Measurements from ENCODE around the gene MANBA. TPM values are rescaled to one million over a fixed set of nuclear protein-coding genes. Genes with fewer than 3 reads are reported as not detected.

The MANBA gene
- total RNA-seq, 1 experiment from 2014 or later: 21.4 TPM

GRCh38 chr4:102665527-102665926 lies 95.2 kb downstream of the MANBA start:
- no peaks in the 10 kb centered on the region for H3K27me3 ChIP-seq (ENCODE audit: insufficient read depth, low read length)
- no peaks in the 10 kb centered on the region for H3K23me2 ChIP-seq (ENCODE audit: insufficient read length, low read depth, low read length, poor library complexity, severe bottlenecking)
- Mint-ChIP-seq H3K27ac (peak overlapping the region in 1 of 3 experiments; percentile 8; a peak in 1 of 7 replicates), H3K36me3 (ENCODE audit: insufficient read depth in 1 of 3, low read depth in 3 of 3) (peaks cover 4 to 16% (median 7%) of the 10 kb centered on the region in 3 experiments; a peak in 6 of 7 replicates), H3K27me3 (ENCODE audit: low read depth) (no peaks in the 10 kb centered on the region), H3K4me3 (no peak overlapping the region), H3K4me1 (no peaks in the 10 kb centered on the region), H3K9me3 (no peaks in the 10 kb centered on the region)
- H3K9ac ChIP-seq (ENCODE audit: extremely low read depth, insufficient read length, low read length): no peak overlapping the region
- no peak overlapping the region for H2BK12ac ChIP-seq (ENCODE audit: insufficient read length, low read depth, low read length)
- no peak overlapping the region for H2AK5ac ChIP-seq (ENCODE audit: insufficient read length, low read length)
- H2BK5ac ChIP-seq (ENCODE audit: insufficient read length, low read length): no peak overlapping the region
- no peaks in the 10 kb centered on the region for H3K4me1 ChIP-seq (ENCODE audit: insufficient read depth, low read length)
- no peaks in the 10 kb centered on the region for H3K9me3 ChIP-seq (ENCODE audit: control insufficient read depth, low read depth, low read length)
- TF ChIP-seq, protein P1, sequence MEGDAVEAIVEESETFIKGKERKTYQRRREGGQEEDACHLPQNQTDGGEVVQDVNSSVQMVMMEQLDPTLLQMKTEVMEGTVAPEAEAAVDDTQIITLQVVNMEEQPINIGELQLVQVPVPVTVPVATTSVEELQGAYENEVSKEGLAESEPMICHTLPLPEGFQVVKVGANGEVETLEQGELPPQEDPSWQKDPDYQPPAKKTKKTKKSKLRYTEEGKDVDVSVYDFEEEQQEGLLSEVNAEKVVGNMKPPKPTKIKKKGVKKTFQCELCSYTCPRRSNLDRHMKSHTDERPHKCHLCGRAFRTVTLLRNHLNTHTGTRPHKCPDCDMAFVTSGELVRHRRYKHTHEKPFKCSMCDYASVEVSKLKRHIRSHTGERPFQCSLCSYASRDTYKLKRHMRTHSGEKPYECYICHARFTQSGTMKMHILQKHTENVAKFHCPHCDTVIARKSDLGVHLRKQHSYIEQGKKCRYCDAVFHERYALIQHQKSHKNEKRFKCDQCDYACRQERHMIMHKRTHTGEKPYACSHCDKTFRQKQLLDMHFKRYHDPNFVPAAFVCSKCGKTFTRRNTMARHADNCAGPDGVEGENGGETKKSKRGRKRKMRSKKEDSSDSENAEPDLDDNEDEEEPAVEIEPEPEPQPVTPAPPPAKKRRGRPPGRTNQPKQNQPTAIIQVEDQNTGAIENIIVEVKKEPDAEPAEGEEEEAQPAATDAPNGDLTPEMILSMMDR (conservative IDR thresholded peaks at IDR 0.05): no peak
- no peak overlapping the region for H4K5ac ChIP-seq (ENCODE audit: insufficient read length, low read depth, low read length)
- H2AFZ ChIP-seq (ENCODE audit: low read length): no peak overlapping the region
- H3K23ac ChIP-seq (ENCODE audit: insufficient read length, low read depth, low read length): no peak overlapping the region
- H3K14ac ChIP-seq (ENCODE audit: insufficient read depth, low read length): no peak overlapping the region
- no peak overlapping the region for H4K8ac ChIP-seq (replicated peaks; ENCODE audit: insufficient read length, low read depth, low read length)
- H4K20me1 ChIP-seq (ENCODE audit: control insufficient read depth, insufficient read depth, insufficient read length): no peaks in the 10 kb centered on the region
- H3K4ac ChIP-seq (ENCODE audit: low read depth, low read length): no peak overlapping the region
- no peak overlapping the region for H3K27ac ChIP-seq (ENCODE audit: insufficient read length, low read depth, low read length)
- no peak overlapping the region for H3K18ac ChIP-seq (ENCODE audit: insufficient read length, low read depth, low read length)
- H3K4me2 ChIP-seq (ENCODE audit: insufficient read depth, insufficient read length, low read length): no peak overlapping the region
- no peak overlapping the region for H2BK15ac ChIP-seq (ENCODE audit: low read depth, low read length)
- no peak overlapping the region for H2BK20ac ChIP-seq (ENCODE audit: low read depth, low read length, poor library complexity, severe bottlenecking)
- H3K79me1 ChIP-seq (ENCODE audit: insufficient read depth, low read depth, low read length, poor library complexity, severe bottlenecking): no peaks in the 10 kb centered on the region
- no peak overlapping the region for H4K91ac ChIP-seq (ENCODE audit: insufficient read length, low read depth, low read length)
- H3T11ph ChIP-seq (ENCODE audit: low read length): no peak overlapping the region
- no peak overlapping the region for H2BK120ac ChIP-seq (ENCODE audit: low read depth, low read length, poor library complexity, severe bottlenecking)
- no peaks in the 10 kb centered on the region for H3K79me2 ChIP-seq (ENCODE audit: insufficient read depth, low read length)
- no CpG with 5 or more reads among the region's 3 CpGs for WGBS (ENCODE audit: extremely low coverage, insufficient read length, low lambda C conversion rate)
- no peak overlapping the region for H3K56ac ChIP-seq (ENCODE audit: insufficient read length, low read depth, low read length)
- DNase-seq: no peak
